Measurements from ENCODE around the gene SYT1. TPM values are rescaled to one million over a fixed set of nuclear protein-coding genes. Genes with fewer than 3 reads are reported as not detected.

The SYT1 gene
- total and polyA plus RNA-seq, 2 donors (not counting 1 experiment from before 2014, with no cell fraction given) = 0.60 to 1.3 TPM

GRCh38 chr12:78918268-78918667 lies 53.7 kb downstream of the SYT1 start:
- Histone ChIP-seq H3K4me2 (replicated peaks; ENCODE audit: low read depth, low read length, poor library complexity, severe bottlenecking) (no peak overlapping the region), H3K9ac (ENCODE audit: low read length) (no peak overlapping the region), H3K27me3 (replicated peaks in 1 of 4; ENCODE audit: control extremely low read depth in 1 of 4, control insufficient read depth in 3 of 4, insufficient read depth in 4 of 4, low read length in 3 of 4) (no peaks in the 10 kb centered on the region), H3K36me3 (replicated peaks in 1 of 2; ENCODE audit: control extremely low read depth in 1 of 2, control insufficient read depth in 1 of 2, extremely low read depth in 1 of 2, insufficient read depth in 2 of 2, low read length in 1 of 2) (no peaks in the 10 kb centered on the region), H3K4me1 (ENCODE audit: control insufficient read depth in 2 of 2, insufficient read depth in 2 of 2, low read length in 2 of 2) (no peaks in the 10 kb centered on the region), H2AFZ (ENCODE audit: insufficient read depth, low read depth, low read length, poor library complexity, severe bottlenecking) (no peak overlapping the region), H3K27ac (ENCODE audit: low read length in 2 of 2) (no peak overlapping the region), H3K79me2 (ENCODE audit: control insufficient read depth, insufficient read depth, low read length) (no peaks in the 10 kb centered on the region), H3K9me3 (ENCODE audit: control extremely low read depth in 1 of 3, control insufficient read depth in 2 of 3, insufficient read depth in 1 of 3, low read length in 2 of 3) (no peaks in the 10 kb centered on the region), H3K4me3 (ENCODE audit: control extremely low read depth in 1 of 5, extremely low read depth in 1 of 5, insufficient read depth in 1 of 5, low read depth in 2 of 5, low read length in 4 of 5) (no peak overlapping the region), H4K20me1 (ENCODE audit: control insufficient read depth, insufficient read depth, low read length, poor library complexity, severe bottlenecking) (no peaks in the 10 kb centered on the region)
- ChIA-PET CTCF (no interaction called here), POLR2A (no interaction called here)
- intact Hi-C loops (cut with micrococcal nuclease) = no loop called here
- TF ChIP-seq EZH2 (IDR thresholded peaks at IDR 0.05; ENCODE audit: borderline replicate concordance, insufficient read depth, low read depth, low read length, poor library complexity, severe bottlenecking) = no peak
- TF ChIP-seq, protein P1, sequence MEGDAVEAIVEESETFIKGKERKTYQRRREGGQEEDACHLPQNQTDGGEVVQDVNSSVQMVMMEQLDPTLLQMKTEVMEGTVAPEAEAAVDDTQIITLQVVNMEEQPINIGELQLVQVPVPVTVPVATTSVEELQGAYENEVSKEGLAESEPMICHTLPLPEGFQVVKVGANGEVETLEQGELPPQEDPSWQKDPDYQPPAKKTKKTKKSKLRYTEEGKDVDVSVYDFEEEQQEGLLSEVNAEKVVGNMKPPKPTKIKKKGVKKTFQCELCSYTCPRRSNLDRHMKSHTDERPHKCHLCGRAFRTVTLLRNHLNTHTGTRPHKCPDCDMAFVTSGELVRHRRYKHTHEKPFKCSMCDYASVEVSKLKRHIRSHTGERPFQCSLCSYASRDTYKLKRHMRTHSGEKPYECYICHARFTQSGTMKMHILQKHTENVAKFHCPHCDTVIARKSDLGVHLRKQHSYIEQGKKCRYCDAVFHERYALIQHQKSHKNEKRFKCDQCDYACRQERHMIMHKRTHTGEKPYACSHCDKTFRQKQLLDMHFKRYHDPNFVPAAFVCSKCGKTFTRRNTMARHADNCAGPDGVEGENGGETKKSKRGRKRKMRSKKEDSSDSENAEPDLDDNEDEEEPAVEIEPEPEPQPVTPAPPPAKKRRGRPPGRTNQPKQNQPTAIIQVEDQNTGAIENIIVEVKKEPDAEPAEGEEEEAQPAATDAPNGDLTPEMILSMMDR (IDR thresholded peaks at IDR 0.05) = no peak
- Mint-ChIP-seq H3K4me1 (peaks cover 1% of the 10 kb centered on the region), H3K27me3 (no peaks in the 10 kb centered on the region), H3K4me3 (no peak overlapping the region), H3K27ac (no peak overlapping the region), H3K9me3 (ENCODE audit: insufficient read depth) (no peaks in the 10 kb centered on the region)
- no peak for ATAC-seq (ENCODE audit: low read depth)
- no CpG with 5 or more reads among the region's 2 CpGs for WGBS (ENCODE audit: insufficient coverage)
- no peak for DNase-seq

GRCh38 chr12:78928200-78929074 lies 63.9 kb downstream of the SYT1 start:
- Histone ChIP-seq H3K4me2 (replicated peaks; ENCODE audit: low read depth, low read length, poor library complexity, severe bottlenecking) (no peak overlapping the region), H3K27ac (ENCODE audit: low read length in 2 of 2) (no peak overlapping the region), H4K20me1 (ENCODE audit: control insufficient read depth, insufficient read depth, low read length, poor library complexity, severe bottlenecking) (no peaks in the 10 kb centered on the region), H3K36me3 (replicated peaks in 1 of 2; ENCODE audit: control extremely low read depth in 1 of 2, control insufficient read depth in 1 of 2, extremely low read depth in 1 of 2, insufficient read depth in 2 of 2, low read length in 1 of 2) (no peaks in the 10 kb centered on the region), H3K4me3 (ENCODE audit: control extremely low read depth in 1 of 5, extremely low read depth in 1 of 5, insufficient read depth in 1 of 5, low read depth in 2 of 5, low read length in 4 of 5) (no peak overlapping the region), H3K9ac (ENCODE audit: low read length) (no peak overlapping the region), H2AFZ (ENCODE audit: insufficient read depth, low read depth, low read length, poor library complexity, severe bottlenecking) (no peak overlapping the region), H3K4me1 (ENCODE audit: control insufficient read depth in 2 of 2, insufficient read depth in 2 of 2, low read length in 2 of 2) (no peaks in the 10 kb centered on the region), H3K9me3 (ENCODE audit: control extremely low read depth in 1 of 3, control insufficient read depth in 2 of 3, insufficient read depth in 1 of 3, low read length in 2 of 3) (no peaks in the 10 kb centered on the region), H3K27me3 (replicated peaks in 1 of 4; ENCODE audit: control extremely low read depth in 1 of 4, control insufficient read depth in 3 of 4, insufficient read depth in 4 of 4, low read length in 3 of 4) (no peaks in the 10 kb centered on the region), H3K79me2 (ENCODE audit: control insufficient read depth, insufficient read depth, low read length) (no peaks in the 10 kb centered on the region)
- POLR2A ChIA-PET = no interaction called here
- Mint-ChIP-seq H3K4me3 (no peak overlapping the region), H3K27ac (no peak overlapping the region), H3K4me1 (no peaks in the 10 kb centered on the region), H3K9me3 (ENCODE audit: insufficient read depth) (no peaks in the 10 kb centered on the region), H3K27me3 (no peaks in the 10 kb centered on the region)
- DNase-seq (no peak), ATAC-seq (ENCODE audit: low read depth) (no peak)
- intact Hi-C loops (cut with micrococcal nuclease) = no loop called here
- CTCF ChIA-PET = no interaction called here
- WGBS (ENCODE audit: insufficient coverage) = 94% methylated on average over 2 of the region's 5 CpGs
- TF ChIP-seq, protein P1 (IDR thresholded peaks at IDR 0.05) = no peak
- TF ChIP-seq EZH2 (IDR thresholded peaks at IDR 0.05; ENCODE audit: borderline replicate concordance, insufficient read depth, low read depth, low read length, poor library complexity, severe bottlenecking) = no peak

Data from B cell (primary cell).